WTC11 (cell line): Measurements from ENCODE around the gene SMARCB1.

ENCODE experiments used
- ARID4B ChIP-seq: sonication (generic); formaldehyde crosslinking; IDR thresholded peaks from 2 replicates; pipeline ENCODE4 v1.8.0; 2023; ENCODE audit warnings: missing genetic modification reagents, mild to moderate bottlenecking, borderline replicate concordance
- ATF3 ChIP-seq: sonication (generic); formaldehyde crosslinking; conservative IDR thresholded peaks from 2 replicates; pipeline ENCODE4 v1.8.1; 2022; ENCODE audit warnings: mild to moderate bottlenecking, missing genetic modification reagents
- CBFB ChIP-seq: sonication (generic); formaldehyde crosslinking; IDR thresholded peaks from 2 replicates; pipeline ENCODE4 v1.8.1; 2022; ENCODE audit warnings: mild to moderate bottlenecking, low read depth, missing genetic modification reagents
- CTCF ChIP-seq: fragments of 200-600 bp; IDR thresholded peaks from 2 replicates; pipeline ENCODE4 v1.8.0; 2022; ENCODE audit warnings: antibody characterized with exemption
- ESRRA ChIP-seq: sonication (generic); formaldehyde crosslinking; IDR thresholded peaks from 2 replicates; pipeline ENCODE4 v1.8.1; 2022; ENCODE audit warnings: mild to moderate bottlenecking, missing genetic modification reagents, borderline replicate concordance
- HMGXB4 ChIP-seq: sonication (generic); formaldehyde crosslinking; IDR thresholded peaks from 2 replicates; pipeline ENCODE4 v1.8.1; 2023; ENCODE audit warnings: mild to moderate bottlenecking, moderate library complexity, missing genetic modification reagents
- IRF1 ChIP-seq: sonication (generic); formaldehyde crosslinking; IDR thresholded peaks from 2 replicates; pipeline ENCODE4 v1.8.0; 2023; ENCODE audit warnings: missing genetic modification reagents
- NFYB ChIP-seq: sonication (generic); formaldehyde crosslinking; conservative IDR thresholded peaks from 2 replicates; pipeline ENCODE4 v1.8.0; 2022; ENCODE audit warnings: low read depth, missing genetic modification reagents
- NR1H2 ChIP-seq: sonication (generic); formaldehyde crosslinking; IDR thresholded peaks from 2 replicates; pipeline ENCODE4 v1.9.0; 2021; ENCODE audit warnings: mild to moderate bottlenecking, moderate library complexity, missing genetic modification reagents
- PRDM15 ChIP-seq: sonication (generic); formaldehyde crosslinking; IDR thresholded peaks from 2 replicates; pipeline ENCODE4 v1.8.0; 2022; ENCODE audit warnings: missing genetic modification reagents
- SMAD3 ChIP-seq: sonication (generic); formaldehyde crosslinking; IDR thresholded peaks from 2 replicates; pipeline ENCODE4 v1.8.0; 2022; ENCODE audit warnings: missing genetic modification reagents, mild to moderate bottlenecking, borderline replicate concordance
- ZNF121 ChIP-seq: sonication (generic); formaldehyde crosslinking; IDR thresholded peaks from 2 replicates; pipeline ENCODE4 v1.8.0; 2023; ENCODE audit warnings: missing genetic modification reagents

GRCh38 chr22:23856721-23857605 is 70.2 kb downstream of the SMARCB1 start:
- no peak for TF ChIP-seq IRF1 (CRISPR knock-in tag)
- TF ChIP-seq NFYB, result no peak
- no peak for TF ChIP-seq CTCF
- no peak for TF ChIP-seq ATF3
- 0 out of 2 replicates have a peak, but pooled peaks have one; percentile 26 for TF ChIP-seq CBFB (CRISPR knock-in tag)
- TF ChIP-seq NR1H2 (CRISPR knock-in tag), result no peak
- TF ChIP-seq SMAD3 (CRISPR knock-in tag), result no peak
- 0 out of 2 replicates have a peak, but pooled peaks have one; percentile 52 for TF ChIP-seq ESRRA (CRISPR knock-in tag)
- peak; percentile 73 for TF ChIP-seq HMGXB4
- TF ChIP-seq PRDM15 (CRISPR knock-in tag), result no peak
- TF ChIP-seq ZNF121, result no peak
- peak; percentile 25; the same call in 1 of the 2 replicates for TF ChIP-seq ARID4B (CRISPR knock-in tag)
